ENCODE results near the gene COL23A1.
A peak's percentile ranks its signal among the peaks of the same experiment; 100 is the strongest.

Gene COL23A1

GRCh38 chr5:178361657-178362445 lies 228.3 kb downstream of the COL23A1 start:
- Mint-ChIP-seq H3K27ac (peak overlapping the region in 2 of 3 experiments; percentile 41 to 67), H3K4me1 (peaks cover 80% of the 10 kb centered on the region), H3K9me3 (no peaks in the 10 kb centered on the region), H3K4me3 (no peak overlapping the region), H3K27me3 (ENCODE audit: low read depth) (peaks cover 29% of the 10 kb centered on the region), H3K36me3 (ENCODE audit: low read depth) (no peaks in the 10 kb centered on the region)
- no peak for TF ChIP-seq CTCF (IDR thresholded peaks at IDR 0.05; ENCODE audit: unreplicated experiment in 3 of 3)

- H3K4me3 Mint-ChIP-seq: no peak overlapping the region
- peaks cover 22% of the 10 kb centered on the region for H3K27me3 Mint-ChIP-seq (ENCODE audit: low read depth)
- H3K36me3 Mint-ChIP-seq (ENCODE audit: low read depth): no peaks in the 10 kb centered on the region
- peaks cover 82% of the 10 kb centered on the region for H3K4me1 Mint-ChIP-seq
- no peak for TF ChIP-seq CTCF (IDR thresholded peaks at IDR 0.05; ENCODE audit: unreplicated experiment in 3 of 3)
- no peaks in the 10 kb centered on the region for H3K9me3 Mint-ChIP-seq
- peak overlapping the region in 1 of 3 experiments; percentile 67 for H3K27ac Mint-ChIP-seq
Measured at GRCh38 chr5:178360926-178361235, 229.3 kb downstream of the COL23A1 start.

GRCh38 chr5:178360222-178360925 lies 229.8 kb downstream of the COL23A1 start:
- Mint-ChIP-seq H3K27me3 (ENCODE audit: low read depth) (peaks cover 22% of the 10 kb centered on the region), H3K4me3 (no peak overlapping the region), H3K27ac (peak overlapping the region in 2 of 3 experiments; percentile 37 to 50), H3K36me3 (ENCODE audit: low read depth) (no peaks in the 10 kb centered on the region), H3K4me1 (peaks cover 86% of the 10 kb centered on the region), H3K9me3 (no peaks in the 10 kb centered on the region)
- no peak for TF ChIP-seq CTCF (IDR thresholded peaks at IDR 0.05; ENCODE audit: unreplicated experiment in 3 of 3)

- Mint-ChIP-seq H3K27me3 (ENCODE audit: low read depth) (peaks cover 22% of the 10 kb centered on the region), H3K4me1 (peaks cover 81% of the 10 kb centered on the region), H3K27ac (peak overlapping the region; percentile 13 to 50 (median 37)), H3K4me3 (no peak overlapping the region), H3K9me3 (no peaks in the 10 kb centered on the region), H3K36me3 (ENCODE audit: low read depth) (no peaks in the 10 kb centered on the region)
- TF ChIP-seq CTCF (IDR thresholded peaks at IDR 0.05; ENCODE audit: unreplicated experiment in 3 of 3): no peak
Measured at GRCh38 chr5:178359738-178360137, 230.5 kb downstream of the COL23A1 start.

GRCh38 chr5:178357678-178358077 lies 232.5 kb downstream of the COL23A1 start:
- Mint-ChIP-seq H3K9me3 (no peaks in the 10 kb centered on the region), H3K27me3 (ENCODE audit: low read depth) (peaks cover 22% of the 10 kb centered on the region), H3K27ac (peak overlapping the region; percentile 71 to 93 (median 79)), H3K4me1 (peaks cover 71% of the 10 kb centered on the region), H3K4me3 (peak overlapping the region; percentile 22 to 76 (median 76)), H3K36me3 (ENCODE audit: low read depth) (no peaks in the 10 kb centered on the region)
- TF ChIP-seq CTCF (IDR thresholded peaks at IDR 0.05; ENCODE audit: unreplicated experiment in 3 of 3): no peak

Data from nephron (organoid).